ENCODE measurements around the gene RBFOX2.

The RBFOX2 gene

GRCh38 chr22:35985371-35985770 lies 43.3 kb downstream of the RBFOX2 start:
- no peak for DNase-seq (ENCODE audit: low read depth)
- H3K4me3 ChIP-seq (ENCODE audit: low read depth, low read length), result no peak overlapping the region

GRCh38 chr22:35984183-35985175 lies 44.1 kb downstream of the RBFOX2 start:
- DNase-seq (ENCODE audit: low read depth), result no peak
- H3K4me3 ChIP-seq (ENCODE audit: low read depth, low read length), result no peak overlapping the region

- no peak for DNase-seq (ENCODE audit: low read depth)
- no peak overlapping the region for H3K4me3 ChIP-seq (ENCODE audit: low read depth, low read length)
These were observed 46.7 kb downstream of the RBFOX2 start for GRCh38 chr22:35981900-35982299.

- H3K4me3 ChIP-seq (ENCODE audit: low read depth, low read length), result no peak overlapping the region
- DNase-seq (ENCODE audit: low read depth), result no peak
These were observed 49.7 kb downstream of the RBFOX2 start for GRCh38 chr22:35978889-35979288.

GRCh38 chr22:35978201-35978600 lies 50.4 kb downstream of the RBFOX2 start:
- no peak for DNase-seq (ENCODE audit: low read depth)
- H3K4me3 ChIP-seq (ENCODE audit: low read depth, low read length), result no peak overlapping the region

GRCh38 chr22:35977136-35977535 lies 51.5 kb downstream of the RBFOX2 start:
- H3K4me3 ChIP-seq (ENCODE audit: low read depth, low read length), result no peak overlapping the region
- DNase-seq (ENCODE audit: low read depth), result peak; percentile 52

GRCh38 chr22:35973388-35973787 lies 55.2 kb downstream of the RBFOX2 start:
- no peak for DNase-seq (ENCODE audit: low read depth)
- H3K4me3 ChIP-seq (ENCODE audit: low read depth, low read length), result no peak overlapping the region

GRCh38 chr22:35972559-35972958 lies 56.1 kb downstream of the RBFOX2 start:
- DNase-seq (ENCODE audit: low read depth), result no peak
- no peak overlapping the region for H3K4me3 ChIP-seq (ENCODE audit: low read depth, low read length)

GRCh38 chr22:35971456-35972119 lies 57.0 kb downstream of the RBFOX2 start:
- DNase-seq (ENCODE audit: low read depth), result peak; percentile 75
- no peak overlapping the region for H3K4me3 ChIP-seq (ENCODE audit: low read depth, low read length)

- no peak overlapping the region for H3K4me3 ChIP-seq (ENCODE audit: low read depth, low read length)
- no peak for DNase-seq (ENCODE audit: low read depth)
These were observed 57.8 kb downstream of the RBFOX2 start for GRCh38 chr22:35970616-35971455.

GRCh38 chr22:35967046-35967397 lies 61.6 kb downstream of the RBFOX2 start:
- DNase-seq (ENCODE audit: low read depth), result no peak

GRCh38 chr22:35966314-35967045 lies 62.1 kb downstream of the RBFOX2 start:
- no peak for DNase-seq (ENCODE audit: low read depth)
- no peak overlapping the region for H3K4me3 ChIP-seq (ENCODE audit: low read depth, low read length)

More at GRCh38 chr22:35967046-35967397, 61.6 kb downstream of the RBFOX2 start:
- no peak overlapping the region for H3K4me3 ChIP-seq (ENCODE audit: low read depth, low read length)

GRCh38 chr22:35963237-35963810 lies 65.3 kb downstream of the RBFOX2 start:
- no peak for DNase-seq (ENCODE audit: low read depth)
- no peak overlapping the region for H3K4me3 ChIP-seq (ENCODE audit: low read depth, low read length)

- peak; percentile 38 for DNase-seq (ENCODE audit: low read depth)
- H3K4me3 ChIP-seq (ENCODE audit: low read depth, low read length), result no peak overlapping the region
These were observed 66.9 kb downstream of the RBFOX2 start for GRCh38 chr22:35961480-35962295.

- H3K4me3 ChIP-seq (ENCODE audit: low read depth, low read length), result no peak overlapping the region
- DNase-seq (ENCODE audit: low read depth), result no peak
These were observed 67.8 kb downstream of the RBFOX2 start for GRCh38 chr22:35960854-35961253.

GRCh38 chr22:35959121-35959800 lies 69.4 kb downstream of the RBFOX2 start:
- no peak for DNase-seq (ENCODE audit: low read depth)
- no peak overlapping the region for H3K4me3 ChIP-seq (ENCODE audit: low read depth, low read length)

GRCh38 chr22:35958334-35958733 lies 70.3 kb downstream of the RBFOX2 start:
- DNase-seq (ENCODE audit: low read depth), result no peak
- no peak overlapping the region for H3K4me3 ChIP-seq (ENCODE audit: low read depth, low read length)
